KMS-11 (cell line): ENCODE measurements around the gene GIPC2.

Experiments used
- H2AFZ ChIP-seq: fragments of 200-600 bp; sonication (generic); 2 replicates; pipeline ENCODE4 v1.6.1; 2016; ENCODE audit warnings: antibody characterized with exemption, mixed run types, low read depth
- H3K27ac ChIP-seq: fragments of 200-600 bp; sonication (generic); 2 replicates; pipeline ENCODE4 v1.6.1; 2016; ENCODE audit warnings: mild to moderate bottlenecking, mixed run types
- H3K27me3 ChIP-seq: fragments of 200-600 bp; sonication (generic); 2 replicates; pipeline ENCODE4 v1.6.1; 2017; ENCODE audit warnings: mild to moderate bottlenecking, low read depth, mixed run types, moderate library complexity; ENCODE audit not compliant: insufficient read depth
- H3K36me3 ChIP-seq: fragments of 200-600 bp; sonication (generic); 2 replicates; pipeline ENCODE4 v1.6.1; 2017; ENCODE audit warnings: mild to moderate bottlenecking, mixed run types; ENCODE audit not compliant: insufficient read depth
- H3K4me1 ChIP-seq: fragments of 200-600 bp; sonication (generic); 2 replicates; pipeline ENCODE4 v1.6.1; 2016; ENCODE audit warnings: mild to moderate bottlenecking, low read depth, mixed run types; ENCODE audit not compliant: poor library complexity, severe bottlenecking
- H3K4me2 ChIP-seq: fragments of 200-600 bp; sonication (generic); 2 replicates; pipeline ENCODE4 v1.7.0; 2016; ENCODE audit warnings: mild to moderate bottlenecking, mixed run types
- H3K4me3 ChIP-seq: fragments of 200-600 bp; sonication (generic); IDR thresholded peaks from 2 replicates; pipeline ENCODE4 v1.6.1; 2017; ENCODE audit warnings: low read depth, low read length, mixed read lengths; ENCODE audit not compliant: insufficient read depth
- H3K79me2 ChIP-seq: fragments of 200-600 bp; sonication (generic); 2 replicates; pipeline ENCODE4 v1.6.1; 2016; ENCODE audit warnings: low read depth, mixed run types; ENCODE audit not compliant: insufficient read depth
- H3K9ac ChIP-seq: fragments of 200-600 bp; sonication (generic); 2 replicates; pipeline ENCODE4 v1.6.1; 2016; ENCODE audit warnings: mild to moderate bottlenecking, mixed run types
- H4K20me1 ChIP-seq: fragments of 200-600 bp; sonication (generic); 2 replicates; pipeline ENCODE4 v1.6.1; 2016; ENCODE audit warnings: mild to moderate bottlenecking, mixed run types; ENCODE audit not compliant: insufficient read depth
- TF ChIP-seq, protein P1 (sequence below): fragments of 200-600 bp; sonication (generic); conservative IDR thresholded peaks from 2 replicates; pipeline ENCODE4 v1.6.1; 2017; ENCODE audit warnings: low read depth, mild to moderate bottlenecking, antibody characterized with exemption, low read length, moderate library complexity, mixed read lengths

Gene GIPC2

DNA sequence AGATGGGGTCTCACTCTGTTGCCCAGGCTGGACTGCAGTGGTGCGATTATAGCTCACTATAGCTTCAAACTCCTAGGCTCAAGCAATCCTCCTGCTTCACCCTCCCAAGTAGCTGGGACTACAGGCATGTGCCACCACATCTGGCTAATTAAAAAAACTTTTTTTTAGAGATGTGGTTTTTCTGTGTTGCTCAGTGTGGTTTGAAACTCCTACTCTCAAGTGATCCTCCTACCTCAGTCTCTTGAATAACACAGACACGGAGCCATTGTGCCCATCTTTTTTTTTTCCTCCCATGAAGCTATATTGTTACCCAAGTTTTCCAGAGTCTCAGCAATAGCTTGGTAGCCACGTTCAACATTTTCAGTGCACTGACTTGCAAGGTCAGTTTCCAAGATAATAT is 2.7 kb downstream of the GIPC2 start:
- no peaks in the 10 kb centered on the region for H4K20me1 ChIP-seq
- no peaks in the 10 kb centered on the region for H3K27me3 ChIP-seq
- H3K4me2 ChIP-seq: no peak overlapping the region
- H2AFZ ChIP-seq: no peak overlapping the region
- H3K4me1 ChIP-seq: no peaks in the 10 kb centered on the region
- no peak overlapping the region for H3K9ac ChIP-seq
- H3K27ac ChIP-seq: no peak overlapping the region
- TF ChIP-seq, protein P1, sequence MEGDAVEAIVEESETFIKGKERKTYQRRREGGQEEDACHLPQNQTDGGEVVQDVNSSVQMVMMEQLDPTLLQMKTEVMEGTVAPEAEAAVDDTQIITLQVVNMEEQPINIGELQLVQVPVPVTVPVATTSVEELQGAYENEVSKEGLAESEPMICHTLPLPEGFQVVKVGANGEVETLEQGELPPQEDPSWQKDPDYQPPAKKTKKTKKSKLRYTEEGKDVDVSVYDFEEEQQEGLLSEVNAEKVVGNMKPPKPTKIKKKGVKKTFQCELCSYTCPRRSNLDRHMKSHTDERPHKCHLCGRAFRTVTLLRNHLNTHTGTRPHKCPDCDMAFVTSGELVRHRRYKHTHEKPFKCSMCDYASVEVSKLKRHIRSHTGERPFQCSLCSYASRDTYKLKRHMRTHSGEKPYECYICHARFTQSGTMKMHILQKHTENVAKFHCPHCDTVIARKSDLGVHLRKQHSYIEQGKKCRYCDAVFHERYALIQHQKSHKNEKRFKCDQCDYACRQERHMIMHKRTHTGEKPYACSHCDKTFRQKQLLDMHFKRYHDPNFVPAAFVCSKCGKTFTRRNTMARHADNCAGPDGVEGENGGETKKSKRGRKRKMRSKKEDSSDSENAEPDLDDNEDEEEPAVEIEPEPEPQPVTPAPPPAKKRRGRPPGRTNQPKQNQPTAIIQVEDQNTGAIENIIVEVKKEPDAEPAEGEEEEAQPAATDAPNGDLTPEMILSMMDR: no peak
- no peaks in the 10 kb centered on the region for H3K79me2 ChIP-seq
- no peak overlapping the region for H3K4me3 ChIP-seq
- no peaks in the 10 kb centered on the region for H3K36me3 ChIP-seq

DNA sequence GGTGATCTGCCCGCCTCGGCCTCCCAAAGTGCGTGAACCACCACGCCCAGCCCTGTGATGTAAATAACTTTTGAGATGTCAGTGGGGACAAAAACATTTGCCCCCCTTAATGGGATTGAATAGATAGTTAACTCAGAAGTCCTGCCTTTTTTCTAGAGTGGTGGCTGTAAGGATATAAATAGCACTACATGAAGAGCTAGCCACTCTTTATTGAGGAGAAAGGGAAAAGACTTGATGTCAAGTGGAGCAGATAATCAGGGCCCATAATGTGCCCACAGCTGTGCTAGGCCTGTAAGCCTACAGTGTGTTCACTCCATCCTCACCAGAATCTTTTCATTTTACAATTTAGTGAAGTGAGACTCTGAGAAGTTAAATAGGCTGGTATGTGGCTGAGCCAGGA is 3.6 kb downstream of the GIPC2 start:
- Histone ChIP-seq H3K27me3 (no peaks in the 10 kb centered on the region), H2AFZ (no peak overlapping the region), H3K36me3 (no peaks in the 10 kb centered on the region), H4K20me1 (no peaks in the 10 kb centered on the region), H3K4me2 (no peak overlapping the region), H3K4me1 (no peaks in the 10 kb centered on the region), H3K79me2 (no peaks in the 10 kb centered on the region), H3K27ac (no peak overlapping the region), H3K9ac (no peak overlapping the region), H3K4me3 (no peak overlapping the region)
- TF ChIP-seq, protein P1: no peak

DNA sequence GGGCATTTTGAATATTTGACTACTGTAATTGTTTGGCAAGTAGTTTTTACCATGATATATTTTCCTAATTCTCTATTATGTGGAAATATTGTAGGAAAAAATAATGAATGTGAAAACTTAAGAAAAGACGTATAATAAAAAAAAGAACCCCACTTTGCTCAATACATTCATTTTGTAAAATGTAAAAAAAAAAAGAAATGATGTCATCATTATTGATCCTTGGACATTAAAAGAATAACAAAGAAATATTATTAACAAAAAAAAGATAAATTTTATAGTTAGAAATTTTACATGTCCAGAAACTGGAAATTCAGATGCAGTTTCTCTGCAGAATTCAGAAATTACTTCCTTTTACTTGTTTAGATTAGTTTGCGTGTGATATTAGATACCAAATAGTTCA is 5.2 kb downstream of the GIPC2 start:
- TF ChIP-seq, protein P1: no peak
- Histone ChIP-seq H3K4me2 (no peak overlapping the region), H3K9ac (no peak overlapping the region), H3K27ac (no peak overlapping the region), H3K79me2 (no peaks in the 10 kb centered on the region), H2AFZ (no peak overlapping the region), H3K36me3 (no peaks in the 10 kb centered on the region), H3K4me1 (no peaks in the 10 kb centered on the region), H3K27me3 (no peaks in the 10 kb centered on the region), H3K4me3 (no peak overlapping the region), H4K20me1 (no peaks in the 10 kb centered on the region)

DNA sequence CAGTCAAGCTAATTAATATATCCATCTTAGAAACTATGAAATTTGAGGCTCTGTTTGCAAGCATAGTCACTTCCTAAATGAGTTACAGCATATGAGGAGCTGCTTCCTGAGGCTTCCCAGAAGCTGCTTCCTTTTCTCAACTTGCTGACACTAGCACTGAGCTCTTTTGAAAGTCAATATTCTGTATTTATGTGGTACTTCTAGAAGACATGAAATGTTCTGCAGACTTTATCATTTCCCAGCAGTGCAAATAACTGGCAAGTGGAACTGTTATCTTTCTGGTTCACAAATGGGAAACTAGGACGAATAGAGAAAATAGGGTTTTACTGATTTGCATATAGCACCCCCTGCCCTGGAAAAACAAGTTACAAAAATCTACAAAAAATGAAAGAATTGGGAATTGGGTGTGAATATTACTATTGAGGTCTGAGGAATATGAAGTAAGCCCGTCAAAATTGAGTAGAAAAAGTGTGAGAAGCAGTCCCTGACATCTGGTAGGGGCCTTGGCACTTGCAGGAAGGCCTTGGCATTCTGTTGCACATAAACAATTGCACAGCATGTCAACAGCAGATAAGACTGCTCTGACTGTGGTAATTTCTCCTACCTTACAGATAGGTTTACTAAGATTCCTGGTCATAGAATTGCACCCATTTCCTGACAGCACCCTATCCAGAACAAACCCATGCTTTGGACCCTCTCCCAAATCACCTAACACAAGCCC is 7.1 kb downstream of the GIPC2 start:
- Histone ChIP-seq H3K4me1 (no peaks in the 10 kb centered on the region), H3K9ac (no peak overlapping the region), H3K36me3 (no peaks in the 10 kb centered on the region), H3K4me3 (no peak overlapping the region), H3K79me2 (no peaks in the 10 kb centered on the region), H2AFZ (no peak overlapping the region), H3K27ac (no peak overlapping the region), H3K4me2 (no peak overlapping the region), H3K27me3 (no peaks in the 10 kb centered on the region), H4K20me1 (no peaks in the 10 kb centered on the region)
- TF ChIP-seq, protein P1: no peak
